ENCODE data around the gene FBXO41.
"Not testable (repeated sequence)": the region's sequence is repeated elsewhere in the genome, so short reads cannot be mapped to it uniquely, and the experiment has no call there.

Gene FBXO41

GRCh38 chr2:73289304-73289703 is 5.0 kb upstream of the FBXO41 start:
- DNase-seq: no peak

GRCh38 chr2:73286134-73286655 is 1.9 kb upstream of the FBXO41 start:
- no peak for DNase-seq

- no peak for DNase-seq
These were observed 971 bp upstream of the FBXO41 start for GRCh38 chr2:73285159-73285739.

- DNase-seq: peak; percentile 28
These were observed 558 bp downstream of the FBXO41 start for GRCh38 chr2:73283545-73284295.

- no peak for DNase-seq
These were observed 1.2 kb downstream of the FBXO41 start for GRCh38 chr2:73282924-73283544.

GRCh38 chr2:73281244-73281643 is 3.0 kb downstream of the FBXO41 start:
- no peak for DNase-seq

GRCh38 chr2:73279852-73280251 is 4.4 kb downstream of the FBXO41 start:
- no peak for DNase-seq

GRCh38 chr2:73272270-73272669 is 12.0 kb downstream of the FBXO41 start:
- DNase-seq: no peak

GRCh38 chr2:73269686-73270465 is 14.4 kb downstream of the FBXO41 start:
- no peak for DNase-seq

GRCh38 chr2:73268830-73269685 is 15.2 kb downstream of the FBXO41 start:
- DNase-seq: peak; percentile 88

- DNase-seq: no peak
These were observed 15.9 kb downstream of the FBXO41 start for GRCh38 chr2:73268366-73268829.

GRCh38 chr2:73267008-73267407 is 17.3 kb downstream of the FBXO41 start:
- DNase-seq: no peak

GRCh38 chr2:73266061-73266901 is 18.0 kb downstream of the FBXO41 start:
- DNase-seq: no peak

GRCh38 chr2:73265298-73266060 is 18.8 kb downstream of the FBXO41 start:
- no peak for DNase-seq

- DNase-seq: no peak
These were observed 19.5 kb downstream of the FBXO41 start for GRCh38 chr2:73264783-73265182.

- no peak for DNase-seq
These were observed 20.0 kb downstream of the FBXO41 start for GRCh38 chr2:73264332-73264606.

- no peak for DNase-seq
These were observed 20.5 kb downstream of the FBXO41 start for GRCh38 chr2:73263540-73264331.

GRCh38 chr2:73262691-73263429 is 21.4 kb downstream of the FBXO41 start:
- DNase-seq: not testable (repeated sequence)

- DNase-seq: no peak
These were observed 22.1 kb downstream of the FBXO41 start for GRCh38 chr2:73262108-73262651.

All from CD4-positive, alpha-beta T cell treated with Interleukin-6 for 4 hours (primary cell).